Measurements from ENCODE around the gene JAKMIP2.

JAKMIP2 gene

DNA sequence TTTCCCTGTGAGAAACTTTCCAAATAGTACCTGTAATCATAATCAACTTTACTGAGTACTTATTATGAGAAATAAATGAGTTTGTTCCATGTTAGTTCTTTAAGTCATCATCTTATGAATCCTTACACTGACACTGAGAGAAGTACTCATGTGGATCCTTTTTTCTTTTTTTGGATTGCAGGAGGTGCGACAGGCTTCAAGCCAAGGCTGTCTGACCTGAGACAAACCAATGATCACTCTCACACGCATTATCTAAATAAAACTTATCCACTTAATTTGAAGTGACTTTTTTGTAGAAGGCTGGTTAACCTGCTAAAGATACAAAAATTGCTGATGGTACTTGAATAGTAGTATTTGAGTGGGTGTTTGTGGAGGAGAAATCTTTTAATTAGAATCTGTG, 39.5 kb downstream of the JAKMIP2 start:
- ChIA-PET CTCF (no interaction called here), POLR2A (interaction anchor here (1.0 kb wide), 1 partner anchor 39 kb away, joined by 3 read pairs; no protein-coding TSS in a partner anchor)
- no peak for TF ChIP-seq ZNF391 (tag by site-specific recombination; IDR thresholded peaks at IDR 0.05; ENCODE audit: borderline replicate concordance, low read depth)
- TF ChIP-seq ZBTB10 (tag by site-specific recombination; IDR thresholded peaks at IDR 0.05), result no peak
- TF ChIP-seq IKZF3 (tag by site-specific recombination; IDR thresholded peaks at IDR 0.05), result no peak
- TF ChIP-seq ZNF221 (tag by site-specific recombination; IDR thresholded peaks at IDR 0.05; ENCODE audit: borderline replicate concordance), result no peak
- TF ChIP-seq ZNF426 (tag by site-specific recombination; IDR thresholded peaks at IDR 0.05), result no peak
- no peak for TF ChIP-seq ZNF366 (tag by site-specific recombination; conservative IDR thresholded peaks at IDR 0.05)
- no peak for TF ChIP-seq ZNF23 (tag by site-specific recombination; IDR thresholded peaks at IDR 0.05; ENCODE audit: borderline replicate concordance)
- TF ChIP-seq ZNF510 (tag by site-specific recombination; IDR thresholded peaks at IDR 0.05; ENCODE audit: insufficient replicate concordance), result no peak
- no peak for TF ChIP-seq ZSCAN30 (tag by site-specific recombination; IDR thresholded peaks at IDR 0.05)
- no peak for TF ChIP-seq ZNF394 (tag by site-specific recombination; IDR thresholded peaks at IDR 0.05; ENCODE audit: borderline replicate concordance)
- H3K27ac ChIP-seq (ENCODE audit: extremely low read depth, low read depth, low read length), result no peak overlapping the region
- H3K36me3 ChIP-seq (ENCODE audit: control insufficient read depth in 2 of 2, insufficient read depth in 1 of 2, low read length in 2 of 2), result no peaks in the 10 kb centered on the region
- H3K9me3 ChIP-seq (ENCODE audit: control insufficient read depth, insufficient read depth, low read depth, low read length), result no peaks in the 10 kb centered on the region
- H3K4me3 ChIP-seq (ENCODE audit: low read depth, low read length), result no peak overlapping the region
- peaks cover 14% of the 10 kb centered on the region; the same call in 1 of the 2 replicates for H3K4me1 ChIP-seq (ENCODE audit: control insufficient read depth, insufficient read depth, low read length)

- TF ChIP-seq, protein P1, sequence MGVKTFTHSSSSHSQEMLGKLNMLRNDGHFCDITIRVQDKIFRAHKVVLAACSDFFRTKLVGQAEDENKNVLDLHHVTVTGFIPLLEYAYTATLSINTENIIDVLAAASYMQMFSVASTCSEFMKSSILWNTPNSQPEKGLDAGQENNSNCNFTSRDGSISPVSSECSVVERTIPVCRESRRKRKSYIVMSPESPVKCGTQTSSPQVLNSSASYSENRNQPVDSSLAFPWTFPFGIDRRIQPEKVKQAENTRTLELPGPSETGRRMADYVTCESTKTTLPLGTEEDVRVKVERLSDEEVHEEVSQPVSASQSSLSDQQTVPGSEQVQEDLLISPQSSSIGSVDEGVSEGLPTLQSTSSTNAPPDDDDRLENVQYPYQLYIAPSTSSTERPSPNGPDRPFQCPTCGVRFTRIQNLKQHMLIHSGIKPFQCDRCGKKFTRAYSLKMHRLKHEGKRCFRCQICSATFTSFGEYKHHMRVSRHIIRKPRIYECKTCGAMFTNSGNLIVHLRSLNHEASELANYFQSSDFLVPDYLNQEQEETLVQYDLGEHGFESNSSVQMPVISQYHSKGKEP (tag by site-specific recombination; IDR thresholded peaks at IDR 0.05), result peak; percentile 48; the same call in 1 of the 2 replicates
- TF ChIP-seq, protein P2, sequence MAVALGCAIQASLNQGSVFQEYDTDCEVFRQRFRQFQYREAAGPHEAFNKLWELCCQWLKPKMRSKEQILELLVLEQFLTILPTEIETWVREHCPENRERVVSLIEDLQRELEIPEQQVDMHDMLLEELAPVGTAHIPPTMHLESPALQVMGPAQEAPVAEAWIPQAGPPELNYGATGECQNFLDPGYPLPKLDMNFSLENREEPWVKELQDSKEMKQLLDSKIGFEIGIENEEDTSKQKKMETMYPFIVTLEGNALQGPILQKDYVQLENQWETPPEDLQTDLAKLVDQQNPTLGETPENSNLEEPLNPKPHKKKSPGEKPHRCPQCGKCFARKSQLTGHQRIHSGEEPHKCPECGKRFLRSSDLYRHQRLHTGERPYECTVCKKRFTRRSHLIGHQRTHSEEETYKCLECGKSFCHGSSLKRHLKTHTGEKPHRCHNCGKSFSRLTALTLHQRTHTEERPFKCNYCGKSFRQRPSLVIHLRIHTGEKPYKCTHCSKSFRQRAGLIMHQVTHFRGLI (tag by site-specific recombination; IDR thresholded peaks at IDR 0.05), result peak; percentile 16; the same call in 1 of the 2 replicates
- TF ChIP-seq ZNF146 (tag by site-specific recombination; IDR thresholded peaks at IDR 0.05) (no peak), ZNF350 (tag by site-specific recombination; IDR thresholded peaks at IDR 0.05) (no peak)
- TF ChIP-seq, protein P3, sequence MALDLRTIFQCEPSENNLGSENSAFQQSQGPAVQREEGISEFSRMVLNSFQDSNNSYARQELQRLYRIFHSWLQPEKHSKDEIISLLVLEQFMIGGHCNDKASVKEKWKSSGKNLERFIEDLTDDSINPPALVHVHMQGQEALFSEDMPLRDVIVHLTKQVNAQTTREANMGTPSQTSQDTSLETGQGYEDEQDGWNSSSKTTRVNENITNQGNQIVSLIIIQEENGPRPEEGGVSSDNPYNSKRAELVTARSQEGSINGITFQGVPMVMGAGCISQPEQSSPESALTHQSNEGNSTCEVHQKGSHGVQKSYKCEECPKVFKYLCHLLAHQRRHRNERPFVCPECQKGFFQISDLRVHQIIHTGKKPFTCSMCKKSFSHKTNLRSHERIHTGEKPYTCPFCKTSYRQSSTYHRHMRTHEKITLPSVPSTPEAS (tag by site-specific recombination; IDR thresholded peaks at IDR 0.05), result no peak
- Histone ChIP-seq H3K4me1 (ENCODE audit: control insufficient read depth, insufficient read depth, low read length) (peaks cover 17% of the 10 kb centered on the region; the same call in 1 of the 2 replicates), H3K27ac (ENCODE audit: extremely low read depth, low read depth, low read length) (no peak overlapping the region), H3K36me3 (ENCODE audit: control insufficient read depth in 2 of 2, insufficient read depth in 1 of 2, low read length in 2 of 2) (no peaks in the 10 kb centered on the region), H3K9me3 (ENCODE audit: control insufficient read depth, insufficient read depth, low read depth, low read length) (no peaks in the 10 kb centered on the region), H3K4me3 (ENCODE audit: low read depth, low read length) (no peak overlapping the region)
- ChIA-PET CTCF (interaction anchor here (0.6 to 1.0 kb wide), 2 partner anchors 80 to 103 kb away, joined by 3 to 4 read pairs; no protein-coding TSS in a partner anchor), POLR2A (no interaction called here)
Observed at GRCh38 chr5:147742151-147742550, 40.4 kb downstream of the JAKMIP2 start.
